ENCODE measurements around the gene RPL9. TPM values are rescaled to one million over a fixed set of nuclear protein-coding genes. Genes with fewer than 3 reads are reported as not detected.
A peak's percentile ranks its signal among the peaks of the same experiment; 100 is the strongest.

RPL9 gene
- total RNA-seq, 2 donors from 2014 or later = 2,057 to 2,637 TPM

DNA sequence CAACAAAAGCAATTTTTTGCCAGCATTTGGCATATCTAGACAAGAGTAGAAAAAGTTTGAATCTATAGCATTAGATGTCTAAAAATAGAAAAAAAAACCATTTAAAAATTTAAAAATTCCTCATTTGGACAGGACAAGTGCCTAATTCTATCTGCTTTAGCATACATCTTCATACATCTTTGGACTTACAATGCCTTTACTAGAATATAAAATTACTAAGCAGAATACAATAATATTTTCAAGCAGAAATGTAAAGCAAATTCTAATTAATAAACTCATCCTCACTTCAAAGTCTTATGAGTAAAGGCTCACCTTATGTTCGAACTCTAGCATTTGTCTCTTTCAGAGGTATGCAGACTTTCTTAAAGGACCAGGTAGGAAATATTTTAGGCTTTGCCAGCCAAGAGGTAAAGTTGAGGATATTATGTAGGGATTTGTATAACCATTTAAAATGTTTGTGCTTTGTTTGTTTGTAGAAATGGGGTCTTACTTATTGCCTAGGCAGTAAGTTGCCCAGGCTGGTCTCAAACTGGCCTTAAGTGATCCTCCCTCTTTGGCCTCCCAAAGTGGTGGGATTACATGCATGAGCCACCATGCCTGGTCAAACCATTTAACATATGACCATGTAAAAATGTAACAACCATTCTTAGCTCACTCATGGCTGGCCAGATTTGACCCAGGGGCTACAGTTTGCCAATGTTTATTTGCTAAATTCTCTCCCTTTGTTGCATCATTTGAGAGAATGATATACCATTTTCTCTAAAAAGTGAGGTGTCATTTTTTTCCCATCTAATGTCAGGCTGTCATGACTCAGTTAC lies 39.4 kb upstream of the RPL9 start:
- H3K9me3 ChIP-seq = no peaks in the 10 kb centered on the region
- peaks cover 0 to 7% of the 10 kb centered on the region in 2 donors for H3K4me1 ChIP-seq
- no peak overlapping the region for H3K4me3 ChIP-seq
- no peak for TF ChIP-seq CTCF (IDR thresholded peaks at IDR 0.05)
- H3K36me3 ChIP-seq = peaks cover 41% of the 10 kb centered on the region
- no peak overlapping the region for H3K27ac ChIP-seq
- DNase-seq (ENCODE audit: low spot score) = peak; percentile 43
- no peaks in the 10 kb centered on the region for H3K27me3 ChIP-seq

GRCh38 chr4:39495446-39496213 lies 36.9 kb upstream of the RPL9 start:
- H3K36me3 ChIP-seq = peaks cover 17% of the 10 kb centered on the region
- no peaks in the 10 kb centered on the region for H3K27me3 ChIP-seq
- H3K4me3 ChIP-seq = no peak overlapping the region
- no peak overlapping the region for H3K27ac ChIP-seq
- no peaks in the 10 kb centered on the region for H3K9me3 ChIP-seq
- no peak for DNase-seq (ENCODE audit: low spot score)
- TF ChIP-seq CTCF (IDR thresholded peaks at IDR 0.05) = no peak
- no peaks in the 10 kb centered on the region for H3K4me1 ChIP-seq

DNA sequence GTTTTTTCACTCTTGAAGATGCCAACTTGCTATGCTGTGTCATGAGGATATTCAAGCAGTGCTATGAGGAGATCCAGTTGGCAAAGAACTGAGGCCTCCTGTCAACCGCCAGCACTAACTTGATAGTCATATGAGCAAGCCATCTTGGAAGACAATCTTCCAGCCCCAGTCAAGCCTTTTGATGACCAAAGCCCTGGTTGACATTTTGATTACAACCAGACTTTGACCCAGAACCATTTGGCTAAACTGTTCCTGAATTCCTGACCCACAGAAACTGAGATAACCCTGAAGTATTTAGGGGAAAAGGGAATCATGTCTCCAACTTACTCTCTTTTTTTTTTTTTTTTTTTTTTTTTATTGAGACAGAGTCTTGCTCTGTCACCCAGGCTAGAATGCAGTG lies 35.6 kb upstream of the RPL9 start:
- TF ChIP-seq CTCF (IDR thresholded peaks at IDR 0.05) = no peak
- Histone ChIP-seq H3K27ac (no peak overlapping the region), H3K4me1 (no peaks in the 10 kb centered on the region), H3K27me3 (no peaks in the 10 kb centered on the region), H3K36me3 (peaks cover 12% of the 10 kb centered on the region), H3K9me3 (no peaks in the 10 kb centered on the region), H3K4me3 (no peak overlapping the region)
- peak; percentile 50 for DNase-seq (ENCODE audit: low spot score)

DNA sequence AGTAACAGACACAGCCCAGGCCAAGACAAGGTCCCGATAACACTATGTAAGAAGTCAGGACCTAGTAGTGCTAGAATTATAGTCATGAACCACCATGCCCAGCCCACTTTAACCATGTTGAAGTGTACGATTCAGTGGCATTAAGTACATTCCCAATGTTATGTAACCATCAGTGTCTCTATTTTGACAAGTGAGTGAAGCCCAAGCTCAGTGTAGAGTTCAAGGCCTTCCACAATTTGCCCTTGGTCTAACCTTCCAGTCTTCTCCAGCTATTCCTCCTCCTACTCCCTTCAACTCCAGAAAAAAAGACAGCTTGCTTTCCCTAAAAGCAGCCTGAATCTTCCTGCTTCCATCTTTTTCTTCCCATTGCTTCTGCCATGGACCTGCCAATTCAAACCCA lies 31.6 kb upstream of the RPL9 start:
- no peak overlapping the region for H3K27ac ChIP-seq
- peak; percentile 2 for DNase-seq (ENCODE audit: low spot score)
- H3K27me3 ChIP-seq = no peaks in the 10 kb centered on the region
- H3K9me3 ChIP-seq = no peaks in the 10 kb centered on the region
- H3K36me3 ChIP-seq = no peaks in the 10 kb centered on the region
- H3K4me1 ChIP-seq = no peaks in the 10 kb centered on the region
- no peak overlapping the region for H3K4me3 ChIP-seq
- TF ChIP-seq CTCF (IDR thresholded peaks at IDR 0.05) = no peak

DNA sequence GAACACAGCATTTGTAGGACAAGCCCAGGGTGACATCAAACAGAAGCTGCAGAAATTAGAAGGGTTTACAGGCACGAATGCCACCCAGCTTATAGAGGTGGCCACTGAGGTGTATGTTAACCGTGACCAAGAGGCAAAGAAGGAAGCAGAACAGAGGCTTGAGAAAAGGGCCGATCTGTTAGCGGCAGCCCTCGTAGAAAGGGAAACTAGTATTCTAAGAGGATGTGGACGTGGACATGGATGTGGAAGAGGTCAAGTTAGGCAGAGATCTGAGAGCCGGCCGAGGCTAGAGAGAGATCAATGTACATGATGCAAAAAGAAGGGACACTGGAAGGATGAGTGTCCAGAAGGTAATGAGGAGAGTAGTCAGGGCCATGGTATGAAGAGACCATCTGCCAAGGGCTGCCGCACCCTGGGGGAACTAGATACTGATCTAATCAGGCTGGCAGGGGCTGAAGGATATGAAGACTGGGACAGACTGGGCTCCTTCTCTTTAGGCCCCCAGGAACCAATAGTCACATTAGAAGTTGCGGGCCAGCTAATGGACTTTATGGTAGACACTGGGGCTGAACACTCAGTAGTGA lies 27.6 kb upstream of the RPL9 start:
- TF ChIP-seq CTCF (IDR thresholded peaks at IDR 0.05) = no peak
- no peak for DNase-seq (ENCODE audit: low spot score)
- Histone ChIP-seq H3K4me3 (no peak overlapping the region), H3K9me3 (no peaks in the 10 kb centered on the region), H3K27me3 (no peaks in the 10 kb centered on the region), H3K4me1 (no peaks in the 10 kb centered on the region), H3K36me3 (no peaks in the 10 kb centered on the region), H3K27ac (no peak overlapping the region)

Data from right atrium auricular region (tissue), 2 donors.